K562 (cell line): ENCODE data around the gene HS2ST1. TPM values are rescaled to one million over a fixed set of nuclear protein-coding genes. Genes with fewer than 3 reads are reported as not detected.
A peak's percentile ranks its signal among the peaks of the same experiment; 100 is the strongest.

Experiments used
- BCL6 ChIP-seq: fragments of 250-450 bp; sonication (Bioruptor Pico); IDR thresholded peaks from 2 replicates; pipeline ENCODE4 v1.4.0; 2020
- CXXC5 ChIP-seq: fragments of 250-450 bp; sonication (Bioruptor Pico); IDR thresholded peaks from 2 replicates; pipeline ENCODE4 v1.8.0; 2022; ENCODE audit warnings: inconsistent platforms, mild to moderate bottlenecking, moderate library complexity
- ELF4 ChIP-seq: fragments of 450-650 bp; formaldehyde crosslinking; IDR thresholded peaks from 2 replicates; pipeline ENCODE4 v1.4.0; 2022; ENCODE audit warnings: missing genetic modification characterization
- FIP1L1 ChIP-seq: fragments of 200-400 bp; formaldehyde crosslinking; IDR thresholded peaks from 2 replicates; pipeline ENCODE4 v1.6.1; 2018; ENCODE audit warnings: mild to moderate bottlenecking, low read depth, low read length; ENCODE audit not compliant: poor library complexity, severe bottlenecking
- IRF2 ChIP-seq: sonication (generic); formaldehyde crosslinking; IDR thresholded peaks from 2 replicates; pipeline ENCODE4 v1.8.1; 2022; ENCODE audit warnings: mild to moderate bottlenecking, missing genetic modification reagents
- TAF15 ChIP-seq: fragments of 200-400 bp; formaldehyde crosslinking; IDR thresholded peaks from 2 replicates; pipeline ENCODE4 v1.6.1; 2017; ENCODE audit warnings: mild to moderate bottlenecking, low read depth, low read length, moderate library complexity
- UBTF ChIP-seq, 2 experiments: IDR thresholded peaks; 2 replicates each; pipeline ENCODE4 v1.6.1; 2012; ENCODE audit warnings: improper control_type of control experiment in 2 of 2, low read depth in 2 of 2, low read length in 2 of 2, borderline replicate concordance in 1 of 2
- polyA plus RNA-seq, 8 experiments: library from polyadenylated mRNA; depleted of rRNA in 4 of 8; stranded (reverse) in 5 of 8; unstranded in 3 of 8; fragments of >200 nt; fragmentation: Nextera tagmentation in 2 of 8; fragmentation: Illumina TruSeq in 1 of 8; extraction: Ambion mirVana in 2 of 8; extraction: Trizol in 1 of 8; gene quantifications; 2 replicates each; pipeline versions ENCODE4 v1.2.1 to v1.2.3, GENCODE V29; 2011 to 2014; ENCODE audit warnings: inconsistent platforms in 1 of 8, missing spikeins in 1 of 8
- total RNA-seq, 7 experiments: library from RNA; depleted of rRNA in 6 of 7; stranded (reverse); fragments of >200 nt in 6 of 7; fragmentation: Illumina TruSeq in 2 of 7; extraction: Trizol in 2 of 7; gene quantifications; 2 replicates each; pipeline versions ENCODE4 v1.2.1 to v1.2.3, GENCODE V29; 2011 to 2021; ENCODE audit warnings: low replicate concordance in 1 of 7
- TF ChIP-seq, protein P1 (sequence below): fragments of 250-450 bp; sonication (Bioruptor Pico); IDR thresholded peaks from 2 replicates; pipeline ENCODE4 v1.5.0; 2022; ENCODE audit warnings: mild to moderate bottlenecking
- TF ChIP-seq, protein P2 (sequence below): sonication (generic); formaldehyde crosslinking; IDR thresholded peaks from 2 replicates; pipeline ENCODE4 v1.8.0; 2022; ENCODE audit warnings: mild to moderate bottlenecking, missing genetic modification reagents
- TF ChIP-seq, protein P3 (sequence below): fragments of 200-600 bp; sonication (generic); IDR thresholded peaks from one replicate; pipeline ENCODE4 v1.6.1; 2012; ENCODE audit warnings: mild to moderate bottlenecking, low read depth, low read length, inconsistent platforms

HS2ST1 gene
- total and polyA plus RNA-seq, 9 of the 15 experiments (the other 6 are each of a cell fraction or from before 2014, with no cell fraction given), result 7.7 to 43.3 (median 25.8) TPM

DNA sequence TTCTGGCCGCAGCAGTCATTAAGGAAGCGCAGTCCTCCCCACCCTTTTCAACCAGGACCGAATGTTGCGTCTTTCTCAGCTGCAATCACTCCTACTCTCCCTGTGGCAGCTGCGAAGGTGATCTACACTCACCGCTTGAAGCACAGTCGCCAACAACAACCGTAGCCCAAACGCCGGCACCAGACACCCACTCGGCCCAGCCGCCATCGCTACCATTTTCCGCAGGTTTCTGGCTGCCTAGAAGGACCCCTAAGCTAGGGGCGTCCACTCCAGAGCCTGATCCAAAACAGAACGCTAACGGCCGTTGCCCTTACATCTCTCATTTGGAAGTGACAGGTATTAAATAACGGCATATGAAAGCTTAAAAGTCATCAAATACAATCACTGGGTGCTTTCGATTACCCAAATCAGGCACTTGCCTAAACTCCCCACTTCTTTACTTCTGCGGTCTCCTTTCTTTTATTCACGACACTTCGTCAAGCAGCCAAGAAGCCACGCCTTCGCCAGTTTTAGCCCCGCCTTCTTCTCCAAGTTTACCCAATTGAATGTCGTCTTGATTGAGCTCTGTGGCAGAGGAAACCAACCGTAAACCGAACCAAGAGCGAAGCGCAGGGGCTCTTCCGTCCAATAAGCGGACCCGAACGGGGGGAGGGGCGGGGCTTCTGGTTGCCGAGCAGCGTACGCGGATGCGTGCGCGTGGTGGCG, 387 bp upstream of the HS2ST1 start, which contains the start of gene SELENOF (continued):
- TF ChIP-seq, protein P1, sequence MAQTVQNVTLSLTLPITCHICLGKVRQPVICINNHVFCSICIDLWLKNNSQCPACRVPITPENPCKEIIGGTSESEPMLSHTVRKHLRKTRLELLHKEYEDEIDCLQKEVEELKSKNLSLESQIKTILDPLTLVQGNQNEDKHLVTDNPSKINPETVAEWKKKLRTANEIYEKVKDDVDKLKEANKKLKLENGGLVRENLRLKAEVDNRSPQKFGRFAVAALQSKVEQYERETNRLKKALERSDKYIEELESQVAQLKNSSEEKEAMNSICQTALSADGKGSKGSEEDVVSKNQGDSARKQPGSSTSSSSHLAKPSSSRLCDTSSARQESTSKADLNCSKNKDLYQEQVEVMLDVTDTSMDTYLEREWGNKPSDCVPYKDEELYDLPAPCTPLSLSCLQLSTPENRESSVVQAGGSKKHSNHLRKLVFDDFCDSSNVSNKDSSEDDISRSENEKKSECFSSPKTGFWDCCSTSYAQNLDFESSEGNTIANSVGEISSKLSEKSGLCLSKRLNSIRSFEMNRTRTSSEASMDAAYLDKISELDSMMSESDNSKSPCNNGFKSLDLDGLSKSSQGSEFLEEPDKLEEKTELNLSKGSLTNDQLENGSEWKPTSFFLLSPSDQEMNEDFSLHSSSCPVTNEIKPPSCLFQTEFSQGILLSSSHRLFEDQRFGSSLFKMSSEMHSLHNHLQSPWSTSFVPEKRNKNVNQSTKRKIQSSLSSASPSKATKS (CRISPR knock-in tag), result no peak
- TF ChIP-seq UBTF (IDR thresholded peaks at IDR 0.05; ENCODE audit: borderline replicate concordance in 1 of 2, low read depth in 2 of 2, low read length in 2 of 2) (no peak), TAF15 (no peak), FIP1L1 (no peak), IRF2 (CRISPR knock-in tag) (no peak), CXXC5 (CRISPR knock-in tag) (no peak), BCL6 (no peak), ELF4 (CRISPR knock-in tag) (no peak)
- TF ChIP-seq, protein P2, sequence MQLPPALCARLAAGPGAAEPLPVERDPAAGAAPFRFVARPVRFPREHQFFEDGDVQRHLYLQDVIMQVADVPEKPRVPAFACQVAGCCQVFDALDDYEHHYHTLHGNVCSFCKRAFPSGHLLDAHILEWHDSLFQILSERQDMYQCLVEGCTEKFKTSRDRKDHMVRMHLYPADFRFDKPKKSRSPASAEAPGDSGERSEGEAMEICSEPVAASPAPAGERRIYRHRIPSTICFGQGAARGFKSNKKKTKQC (CRISPR knock-in tag), result peak; percentile 39; the same call in 1 of the 2 replicates
- TF ChIP-seq, protein P3, sequence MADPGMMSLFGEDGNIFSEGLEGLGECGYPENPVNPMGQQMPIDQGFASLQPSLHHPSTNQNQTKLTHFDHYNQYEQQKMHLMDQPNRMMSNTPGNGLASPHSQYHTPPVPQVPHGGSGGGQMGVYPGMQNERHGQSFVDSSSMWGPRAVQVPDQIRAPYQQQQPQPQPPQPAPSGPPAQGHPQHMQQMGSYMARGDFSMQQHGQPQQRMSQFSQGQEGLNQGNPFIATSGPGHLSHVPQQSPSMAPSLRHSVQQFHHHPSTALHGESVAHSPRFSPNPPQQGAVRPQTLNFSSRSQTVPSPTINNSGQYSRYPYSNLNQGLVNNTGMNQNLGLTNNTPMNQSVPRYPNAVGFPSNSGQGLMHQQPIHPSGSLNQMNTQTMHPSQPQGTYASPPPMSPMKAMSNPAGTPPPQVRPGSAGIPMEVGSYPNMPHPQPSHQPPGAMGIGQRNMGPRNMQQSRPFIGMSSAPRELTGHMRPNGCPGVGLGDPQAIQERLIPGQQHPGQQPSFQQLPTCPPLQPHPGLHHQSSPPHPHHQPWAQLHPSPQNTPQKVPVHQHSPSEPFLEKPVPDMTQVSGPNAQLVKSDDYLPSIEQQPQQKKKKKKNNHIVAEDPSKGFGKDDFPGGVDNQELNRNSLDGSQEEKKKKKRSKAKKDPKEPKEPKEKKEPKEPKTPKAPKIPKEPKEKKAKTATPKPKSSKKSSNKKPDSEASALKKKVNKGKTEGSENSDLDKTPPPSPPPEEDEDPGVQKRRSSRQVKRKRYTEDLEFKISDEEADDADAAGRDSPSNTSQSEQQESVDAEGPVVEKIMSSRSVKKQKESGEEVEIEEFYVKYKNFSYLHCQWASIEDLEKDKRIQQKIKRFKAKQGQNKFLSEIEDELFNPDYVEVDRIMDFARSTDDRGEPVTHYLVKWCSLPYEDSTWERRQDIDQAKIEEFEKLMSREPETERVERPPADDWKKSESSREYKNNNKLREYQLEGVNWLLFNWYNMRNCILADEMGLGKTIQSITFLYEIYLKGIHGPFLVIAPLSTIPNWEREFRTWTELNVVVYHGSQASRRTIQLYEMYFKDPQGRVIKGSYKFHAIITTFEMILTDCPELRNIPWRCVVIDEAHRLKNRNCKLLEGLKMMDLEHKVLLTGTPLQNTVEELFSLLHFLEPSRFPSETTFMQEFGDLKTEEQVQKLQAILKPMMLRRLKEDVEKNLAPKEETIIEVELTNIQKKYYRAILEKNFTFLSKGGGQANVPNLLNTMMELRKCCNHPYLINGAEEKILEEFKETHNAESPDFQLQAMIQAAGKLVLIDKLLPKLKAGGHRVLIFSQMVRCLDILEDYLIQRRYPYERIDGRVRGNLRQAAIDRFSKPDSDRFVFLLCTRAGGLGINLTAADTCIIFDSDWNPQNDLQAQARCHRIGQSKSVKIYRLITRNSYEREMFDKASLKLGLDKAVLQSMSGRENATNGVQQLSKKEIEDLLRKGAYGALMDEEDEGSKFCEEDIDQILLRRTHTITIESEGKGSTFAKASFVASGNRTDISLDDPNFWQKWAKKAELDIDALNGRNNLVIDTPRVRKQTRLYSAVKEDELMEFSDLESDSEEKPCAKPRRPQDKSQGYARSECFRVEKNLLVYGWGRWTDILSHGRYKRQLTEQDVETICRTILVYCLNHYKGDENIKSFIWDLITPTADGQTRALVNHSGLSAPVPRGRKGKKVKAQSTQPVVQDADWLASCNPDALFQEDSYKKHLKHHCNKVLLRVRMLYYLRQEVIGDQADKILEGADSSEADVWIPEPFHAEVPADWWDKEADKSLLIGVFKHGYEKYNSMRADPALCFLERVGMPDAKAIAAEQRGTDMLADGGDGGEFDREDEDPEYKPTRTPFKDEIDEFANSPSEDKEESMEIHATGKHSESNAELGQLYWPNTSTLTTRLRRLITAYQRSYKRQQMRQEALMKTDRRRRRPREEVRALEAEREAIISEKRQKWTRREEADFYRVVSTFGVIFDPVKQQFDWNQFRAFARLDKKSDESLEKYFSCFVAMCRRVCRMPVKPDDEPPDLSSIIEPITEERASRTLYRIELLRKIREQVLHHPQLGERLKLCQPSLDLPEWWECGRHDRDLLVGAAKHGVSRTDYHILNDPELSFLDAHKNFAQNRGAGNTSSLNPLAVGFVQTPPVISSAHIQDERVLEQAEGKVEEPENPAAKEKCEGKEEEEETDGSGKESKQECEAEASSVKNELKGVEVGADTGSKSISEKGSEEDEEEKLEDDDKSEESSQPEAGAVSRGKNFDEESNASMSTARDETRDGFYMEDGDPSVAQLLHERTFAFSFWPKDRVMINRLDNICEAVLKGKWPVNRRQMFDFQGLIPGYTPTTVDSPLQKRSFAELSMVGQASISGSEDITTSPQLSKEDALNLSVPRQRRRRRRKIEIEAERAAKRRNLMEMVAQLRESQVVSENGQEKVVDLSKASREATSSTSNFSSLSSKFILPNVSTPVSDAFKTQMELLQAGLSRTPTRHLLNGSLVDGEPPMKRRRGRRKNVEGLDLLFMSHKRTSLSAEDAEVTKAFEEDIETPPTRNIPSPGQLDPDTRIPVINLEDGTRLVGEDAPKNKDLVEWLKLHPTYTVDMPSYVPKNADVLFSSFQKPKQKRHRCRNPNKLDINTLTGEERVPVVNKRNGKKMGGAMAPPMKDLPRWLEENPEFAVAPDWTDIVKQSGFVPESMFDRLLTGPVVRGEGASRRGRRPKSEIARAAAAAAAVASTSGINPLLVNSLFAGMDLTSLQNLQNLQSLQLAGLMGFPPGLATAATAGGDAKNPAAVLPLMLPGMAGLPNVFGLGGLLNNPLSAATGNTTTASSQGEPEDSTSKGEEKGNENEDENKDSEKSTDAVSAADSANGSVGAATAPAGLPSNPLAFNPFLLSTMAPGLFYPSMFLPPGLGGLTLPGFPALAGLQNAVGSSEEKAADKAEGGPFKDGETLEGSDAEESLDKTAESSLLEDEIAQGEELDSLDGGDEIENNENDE, result no peak
